GM06990 (cell line): ENCODE results near the gene KIF21A.
"Not testable (repeated sequence)": the region's sequence is repeated elsewhere in the genome, so short reads cannot be mapped to it uniquely, and the experiment has no call there.

Experiments used
- DNase-seq: peaks from one replicate; pipeline ENCODE4 v3.0.0-alpha.2; 2011; ENCODE audit not compliant: insufficient read length; ENCODE audit errors: extremely low read depth
- H3K27me3 ChIP-seq: replicated peaks from 2 replicates; pipeline ENCODE4 v1.6.0; 2011; ENCODE audit warnings: low read length; ENCODE audit not compliant: control insufficient read depth, insufficient read depth
- H3K36me3 ChIP-seq: 2 replicates; pipeline ENCODE4 v1.5.1; 2011; ENCODE audit warnings: low read length; ENCODE audit not compliant: control insufficient read depth, insufficient read depth
- H3K4me3 ChIP-seq: replicated peaks from 2 replicates; pipeline ENCODE4 v1.5.1; 2011; ENCODE audit warnings: low read depth, mild to moderate bottlenecking, control low read depth, low read length
- TF ChIP-seq, protein P1 (sequence below): IDR thresholded peaks from 2 replicates; pipeline ENCODE4 v1.5.1; 2011; ENCODE audit warnings: low read length, control low read depth, mild to moderate bottlenecking, inconsistent platforms; ENCODE audit not compliant: insufficient read depth, poor library complexity, severe bottlenecking

The KIF21A gene

DNA sequence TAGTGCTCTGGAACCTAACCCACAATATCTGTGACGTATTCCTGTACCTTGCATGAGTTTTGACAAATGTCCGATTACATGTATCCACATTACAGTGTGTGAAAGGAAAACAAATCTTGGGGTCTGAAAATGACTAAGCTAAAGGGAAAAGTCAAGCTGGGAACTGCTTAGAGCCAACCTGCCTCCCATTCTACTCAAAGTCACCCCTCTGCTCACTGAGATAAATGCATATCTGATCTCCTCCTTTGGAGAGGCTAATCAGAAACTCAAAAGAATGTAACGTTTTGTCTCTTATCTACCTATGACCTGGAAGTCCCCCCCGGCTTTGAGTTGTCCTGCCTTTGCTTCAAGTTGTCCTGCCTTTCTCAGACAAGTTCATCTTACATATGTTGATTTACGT is 34.0 kb upstream of the KIF21A start:
- TF ChIP-seq, protein P1, sequence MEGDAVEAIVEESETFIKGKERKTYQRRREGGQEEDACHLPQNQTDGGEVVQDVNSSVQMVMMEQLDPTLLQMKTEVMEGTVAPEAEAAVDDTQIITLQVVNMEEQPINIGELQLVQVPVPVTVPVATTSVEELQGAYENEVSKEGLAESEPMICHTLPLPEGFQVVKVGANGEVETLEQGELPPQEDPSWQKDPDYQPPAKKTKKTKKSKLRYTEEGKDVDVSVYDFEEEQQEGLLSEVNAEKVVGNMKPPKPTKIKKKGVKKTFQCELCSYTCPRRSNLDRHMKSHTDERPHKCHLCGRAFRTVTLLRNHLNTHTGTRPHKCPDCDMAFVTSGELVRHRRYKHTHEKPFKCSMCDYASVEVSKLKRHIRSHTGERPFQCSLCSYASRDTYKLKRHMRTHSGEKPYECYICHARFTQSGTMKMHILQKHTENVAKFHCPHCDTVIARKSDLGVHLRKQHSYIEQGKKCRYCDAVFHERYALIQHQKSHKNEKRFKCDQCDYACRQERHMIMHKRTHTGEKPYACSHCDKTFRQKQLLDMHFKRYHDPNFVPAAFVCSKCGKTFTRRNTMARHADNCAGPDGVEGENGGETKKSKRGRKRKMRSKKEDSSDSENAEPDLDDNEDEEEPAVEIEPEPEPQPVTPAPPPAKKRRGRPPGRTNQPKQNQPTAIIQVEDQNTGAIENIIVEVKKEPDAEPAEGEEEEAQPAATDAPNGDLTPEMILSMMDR: no peak
- Histone ChIP-seq H3K4me3 (no peak overlapping the region), H3K36me3 (no peaks in the 10 kb centered on the region), H3K27me3 (no peaks in the 10 kb centered on the region)
- DNase-seq: no peak

DNA sequence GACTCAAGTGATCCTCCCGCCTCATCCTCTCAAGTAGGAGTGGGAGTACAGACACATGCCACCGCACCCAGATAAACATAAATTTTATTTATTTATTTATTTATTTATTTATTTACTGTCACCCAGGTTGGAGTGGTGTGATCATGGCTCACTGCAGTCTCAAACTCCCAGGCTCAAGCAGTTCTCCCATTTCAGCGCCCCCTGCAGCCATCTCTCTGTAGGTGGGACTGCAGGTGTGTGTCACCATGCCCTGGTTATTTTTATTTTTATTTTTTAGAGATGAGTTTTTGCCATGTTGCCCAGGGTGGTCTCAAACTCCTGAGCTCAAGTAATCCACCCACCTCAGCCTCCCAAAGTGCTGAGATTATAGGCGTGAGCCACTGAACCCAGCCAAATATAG is 33.2 kb upstream of the KIF21A start:
- H3K4me3 ChIP-seq: no peak overlapping the region
- DNase-seq: no peak
- TF ChIP-seq, protein P1: peak; percentile 13
- no peaks in the 10 kb centered on the region for H3K27me3 ChIP-seq
- H3K36me3 ChIP-seq: no peaks in the 10 kb centered on the region

DNA sequence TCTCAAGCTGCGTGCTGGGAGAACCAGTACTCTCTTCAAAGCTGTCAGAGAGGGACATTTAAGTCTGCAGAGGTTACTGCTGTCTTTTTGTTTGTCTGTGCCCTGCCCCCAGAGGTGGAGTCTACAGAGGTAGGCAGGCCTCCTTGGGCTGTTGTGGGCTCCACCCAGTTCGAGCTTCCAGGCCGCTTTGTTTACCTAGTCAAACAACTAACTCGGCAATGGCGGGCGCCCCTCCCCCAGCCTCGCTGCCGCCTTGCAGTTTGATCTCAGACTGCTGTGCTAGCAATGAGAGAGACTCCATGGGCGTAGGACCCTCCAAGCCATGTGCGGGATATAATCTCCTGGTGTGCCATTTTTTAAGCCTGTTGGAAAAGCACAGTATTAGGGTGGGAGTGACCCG is 32.2 kb upstream of the KIF21A start:
- DNase-seq, H3K4me3 ChIP-seq, H3K36me3 ChIP-seq, H3K27me3 ChIP-seq: not testable (repeated sequence)

DNA sequence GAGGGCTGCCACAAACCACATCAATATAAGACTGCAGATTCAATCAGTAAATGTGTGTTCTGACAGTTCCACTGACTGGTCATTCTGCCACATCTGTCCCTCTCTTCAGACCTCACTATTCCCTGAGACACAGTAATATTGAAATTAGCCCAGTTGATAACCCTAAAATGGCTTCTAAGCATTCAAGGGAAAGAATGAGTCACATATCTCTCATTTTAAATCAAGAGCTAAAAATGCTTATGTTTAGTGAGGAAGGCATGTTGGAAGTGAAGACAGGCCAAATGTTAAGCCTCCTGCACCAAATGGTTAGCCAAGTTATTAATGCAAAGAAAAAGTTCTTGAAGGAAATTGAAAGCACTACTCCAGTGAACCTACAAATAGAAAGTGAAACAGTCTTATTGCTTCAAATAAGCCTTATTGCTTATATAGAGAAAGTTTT is 24.5 kb upstream of the KIF21A start:
- Histone ChIP-seq H3K27me3 (no peaks in the 10 kb centered on the region), H3K4me3 (no peak overlapping the region), H3K36me3 (no peaks in the 10 kb centered on the region)
- DNase-seq: peak; percentile 50
- TF ChIP-seq, protein P1: no peak

DNA sequence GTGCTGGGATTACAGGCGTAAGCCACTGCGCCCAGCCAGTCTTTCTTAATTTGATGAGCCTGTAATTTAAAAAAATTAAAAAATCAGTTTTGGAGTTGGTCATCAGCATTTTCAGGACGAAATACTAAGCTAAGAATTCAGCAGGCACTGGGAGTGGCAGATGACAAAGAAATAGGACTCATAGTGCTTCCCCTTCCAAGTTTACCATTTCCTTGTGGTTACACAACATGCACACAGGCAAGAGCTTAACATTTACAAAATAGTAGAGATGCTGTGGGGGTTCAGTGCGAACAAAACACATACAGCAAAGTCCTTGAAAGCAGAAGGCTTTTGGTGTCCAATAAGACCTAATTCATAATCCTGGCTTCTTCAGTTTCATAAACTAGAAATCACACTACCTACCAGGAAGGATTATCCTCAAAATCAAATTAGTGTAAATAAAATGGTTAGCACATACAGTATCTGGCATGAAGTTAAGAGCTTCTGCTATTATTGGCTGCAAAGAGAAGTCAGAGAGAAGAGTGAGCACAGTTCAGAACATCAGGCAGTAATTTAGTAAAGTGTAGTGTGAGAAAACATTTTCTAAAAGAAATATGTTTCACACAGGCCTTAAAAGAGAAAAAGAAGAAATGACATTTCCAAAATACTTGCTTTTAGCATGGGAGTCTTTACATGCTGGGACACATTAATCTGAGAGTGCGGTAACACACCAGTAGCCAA is 22.2 kb upstream of the KIF21A start:
- DNase-seq: no peak
- Histone ChIP-seq H3K36me3 (no peaks in the 10 kb centered on the region), H3K27me3 (no peaks in the 10 kb centered on the region), H3K4me3 (no peak overlapping the region)
- TF ChIP-seq, protein P1: no peak

DNA sequence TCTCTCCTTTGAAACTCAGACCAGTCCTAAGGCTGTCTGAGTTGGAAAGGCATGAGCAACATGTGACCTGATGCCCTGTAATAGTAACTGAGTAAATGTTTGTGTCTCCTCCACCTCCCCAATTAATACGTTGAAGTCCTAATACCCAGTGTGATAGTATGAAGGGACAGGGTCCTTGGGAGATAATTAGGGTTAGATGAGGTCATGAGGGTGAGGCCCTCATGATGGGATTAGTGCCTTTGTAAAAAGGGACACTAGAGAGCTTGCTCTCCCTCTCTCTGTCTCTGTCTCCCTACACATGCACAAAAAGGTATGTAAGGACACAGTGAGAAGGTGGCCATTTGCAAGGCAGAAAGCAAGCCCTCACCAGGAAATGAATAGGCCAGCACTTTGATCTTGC is 18.1 kb upstream of the KIF21A start:
- H3K36me3 ChIP-seq: no peaks in the 10 kb centered on the region
- TF ChIP-seq, protein P1: no peak
- no peak overlapping the region for H3K4me3 ChIP-seq
- DNase-seq: no peak
- H3K27me3 ChIP-seq: no peaks in the 10 kb centered on the region
